ENCODE results near the gene DAD1.

Gene DAD1

GRCh38 chr14:22515929-22516328 is 73.1 kb downstream of the DAD1 start:
- no peak for DNase-seq (ENCODE audit: low read depth)

All from fibroblast of the conjunctiva (primary cell).